Measurements from ENCODE around the gene ERMP1.

DNA sequence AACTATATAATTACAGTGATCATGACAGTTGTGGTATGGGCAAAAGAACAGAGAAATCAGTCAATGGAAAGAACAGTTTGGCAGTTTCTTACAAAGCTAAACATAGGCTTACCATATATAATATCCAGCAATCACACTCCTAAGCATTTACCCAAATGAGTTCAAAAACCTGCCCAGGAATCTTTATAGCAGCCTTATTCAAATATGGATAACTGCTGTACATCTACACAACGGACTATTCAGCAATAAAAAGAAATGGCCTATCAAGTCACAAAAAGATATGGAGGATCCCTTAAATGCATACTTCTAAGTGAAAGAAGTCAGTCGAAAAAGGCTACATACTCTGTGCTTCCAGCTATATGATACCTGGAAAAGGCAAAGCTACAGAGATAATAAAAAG, 36.6 kb downstream of the ERMP1 start:
- TF ChIP-seq, protein P1, sequence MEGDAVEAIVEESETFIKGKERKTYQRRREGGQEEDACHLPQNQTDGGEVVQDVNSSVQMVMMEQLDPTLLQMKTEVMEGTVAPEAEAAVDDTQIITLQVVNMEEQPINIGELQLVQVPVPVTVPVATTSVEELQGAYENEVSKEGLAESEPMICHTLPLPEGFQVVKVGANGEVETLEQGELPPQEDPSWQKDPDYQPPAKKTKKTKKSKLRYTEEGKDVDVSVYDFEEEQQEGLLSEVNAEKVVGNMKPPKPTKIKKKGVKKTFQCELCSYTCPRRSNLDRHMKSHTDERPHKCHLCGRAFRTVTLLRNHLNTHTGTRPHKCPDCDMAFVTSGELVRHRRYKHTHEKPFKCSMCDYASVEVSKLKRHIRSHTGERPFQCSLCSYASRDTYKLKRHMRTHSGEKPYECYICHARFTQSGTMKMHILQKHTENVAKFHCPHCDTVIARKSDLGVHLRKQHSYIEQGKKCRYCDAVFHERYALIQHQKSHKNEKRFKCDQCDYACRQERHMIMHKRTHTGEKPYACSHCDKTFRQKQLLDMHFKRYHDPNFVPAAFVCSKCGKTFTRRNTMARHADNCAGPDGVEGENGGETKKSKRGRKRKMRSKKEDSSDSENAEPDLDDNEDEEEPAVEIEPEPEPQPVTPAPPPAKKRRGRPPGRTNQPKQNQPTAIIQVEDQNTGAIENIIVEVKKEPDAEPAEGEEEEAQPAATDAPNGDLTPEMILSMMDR (IDR thresholded peaks at IDR 0.05) = no peak
- TF ChIP-seq EZH2 (IDR thresholded peaks at IDR 0.05; ENCODE audit: borderline replicate concordance, insufficient read depth, low read depth, low read length, poor library complexity, severe bottlenecking) = no peak
